ENCODE data around the gene SPATA20.

SPATA20 gene

GRCh38 chr17:50605429-50605828, 58.5 kb downstream of the SPATA20 start:
- no peak for DNase-seq

All from CD4-positive, alpha-beta T cell treated with Interleukin-1 beta for 1 hour (primary cell).